Loucy (cell line): Measurements from ENCODE around the gene NMRAL1.

Experiments used
- H2AFZ ChIP-seq: fragments of 200-600 bp; sonication (generic); 2 replicates; pipeline ENCODE4 v1.6.0; 2016; ENCODE audit warnings: antibody characterized with exemption, mild to moderate bottlenecking, low read length, moderate library complexity
- H3F3A ChIP-seq: fragments of 200-600 bp; 2 replicates; pipeline ENCODE4 v1.6.0; 2016; ENCODE audit warnings: antibody characterized with exemption, low read depth, mild to moderate bottlenecking
- H3K27me3 ChIP-seq: fragments of 200-600 bp; sonication (generic); 2 replicates; pipeline ENCODE4 v1.6.1; 2014; ENCODE audit warnings: low read length, mild to moderate bottlenecking; ENCODE audit not compliant: insufficient read depth, poor library complexity, severe bottlenecking
- H3K36me3 ChIP-seq: fragments of 200-600 bp; sonication (generic); 2 replicates; pipeline ENCODE4 v1.6.1; 2016; ENCODE audit warnings: low read length; ENCODE audit not compliant: insufficient read depth
- H3K4me1 ChIP-seq: fragments of 200-600 bp; sonication (generic); 2 replicates; pipeline ENCODE4 v1.5.1; 2014; ENCODE audit warnings: low read length, mild to moderate bottlenecking; ENCODE audit not compliant: insufficient read depth, poor library complexity, severe bottlenecking
- H3K4me2 ChIP-seq: fragments of 200-600 bp; sonication (generic); 2 replicates; pipeline ENCODE4 v1.6.0; 2014; ENCODE audit warnings: antibody characterized with exemption, low read length, low read depth, mild to moderate bottlenecking; ENCODE audit not compliant: poor library complexity, severe bottlenecking
- H3K4me3 ChIP-seq: fragments of 200-600 bp; sonication (generic); 2 replicates; pipeline ENCODE4 v1.5.1; 2014; ENCODE audit warnings: low read length, mild to moderate bottlenecking, mixed read lengths; ENCODE audit not compliant: poor library complexity, severe bottlenecking
- H3K79me2 ChIP-seq: fragments of 200-600 bp; sonication (generic); 2 replicates; pipeline ENCODE4 v1.6.1; 2014; ENCODE audit warnings: low read length; ENCODE audit not compliant: insufficient read depth
- H3K9ac ChIP-seq: fragments of 200-600 bp; sonication (generic); 2 replicates; pipeline ENCODE4 v1.6.0; 2014; ENCODE audit warnings: mild to moderate bottlenecking, low read depth, low read length, moderate library complexity; ENCODE audit not compliant: poor library complexity, severe bottlenecking
- H3K9me2 ChIP-seq: fragments of 200-600 bp; sonication (generic); replicated peaks from 2 replicates; pipeline ENCODE4 v1.6.1; 2016; ENCODE audit warnings: low read depth, low read length, mixed read lengths
- H3K9me3 ChIP-seq: fragments of 200-600 bp; sonication (generic); 2 replicates; pipeline ENCODE4 v1.6.1; 2014; ENCODE audit warnings: mild to moderate bottlenecking, antibody characterized with exemption, low read length, low read depth; ENCODE audit not compliant: insufficient read depth
- H4K20me1 ChIP-seq: fragments of 200-600 bp; sonication (generic); 2 replicates; pipeline ENCODE4 v1.6.0; 2014; ENCODE audit warnings: antibody characterized with exemption, low read length, mild to moderate bottlenecking; ENCODE audit not compliant: insufficient read depth, poor library complexity, severe bottlenecking
- CTCF ChIP-seq: fragments of 200-600 bp; sonication (generic); conservative IDR thresholded peaks from 2 replicates; pipeline ENCODE4 v1.5.1; 2014; ENCODE audit warnings: mild to moderate bottlenecking, antibody characterized with exemption, low read length
- EZH2phosphoT487 ChIP-seq: fragments of 200-600 bp; IDR thresholded peaks from 2 replicates; pipeline ENCODE4 v1.6.1; 2018; ENCODE audit warnings: antibody characterized with exemption, mild to moderate bottlenecking, moderate library complexity, borderline replicate concordance

The NMRAL1 gene

GRCh38 chr16:4433228-4433627 lies 41.2 kb downstream of the NMRAL1 start:
- no peaks in the 10 kb centered on the region for H3K4me1 ChIP-seq
- no peak overlapping the region for H3K4me2 ChIP-seq
- H3K9ac ChIP-seq = no peak overlapping the region
- H3K9me3 ChIP-seq = no peaks in the 10 kb centered on the region
- 0 out of 2 replicates have a peak, but pooled peaks cover 3% of the 10 kb centered on the region for H3K79me2 ChIP-seq
- H3K36me3 ChIP-seq = no peaks in the 10 kb centered on the region
- H3K4me3 ChIP-seq = no peak overlapping the region
- no peaks in the 10 kb centered on the region for H3F3A ChIP-seq
- TF ChIP-seq CTCF (no peak), EZH2phosphoT487 (no peak)
- H2AFZ ChIP-seq = no peak overlapping the region
- no peaks in the 10 kb centered on the region for H3K9me2 ChIP-seq
- no peaks in the 10 kb centered on the region for H3K27me3 ChIP-seq
- no peaks in the 10 kb centered on the region for H4K20me1 ChIP-seq

DNA sequence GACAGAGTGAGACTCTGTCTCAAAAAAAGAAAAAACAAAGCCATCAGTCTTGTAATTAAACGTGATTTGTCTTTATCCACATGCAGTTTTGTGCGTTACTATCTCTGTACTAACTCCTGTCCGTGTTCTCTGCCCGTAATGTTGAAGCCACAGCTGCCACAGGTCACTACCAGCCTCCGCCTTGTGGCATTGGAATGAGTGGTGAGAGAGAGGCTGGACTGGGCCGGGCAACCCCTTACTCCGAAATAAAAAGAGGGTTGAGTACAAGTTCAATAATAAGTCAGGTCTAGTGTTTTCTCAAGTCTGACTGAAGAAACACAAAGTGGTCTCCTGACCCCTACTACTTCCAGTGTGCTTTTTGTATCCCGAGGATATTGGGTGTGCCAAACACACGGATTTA lies 43.4 kb downstream of the NMRAL1 start:
- TF ChIP-seq EZH2phosphoT487 = no peak
- TF ChIP-seq CTCF = no peak
- Histone ChIP-seq H3K79me2 (peaks cover 20% of the 10 kb centered on the region), H4K20me1 (peaks cover 9% of the 10 kb centered on the region), H3K27me3 (no peaks in the 10 kb centered on the region), H3K4me2 (no peak overlapping the region), H3K36me3 (no peaks in the 10 kb centered on the region), H3K9me2 (no peaks in the 10 kb centered on the region), H2AFZ (no peak overlapping the region), H3K4me1 (peaks cover 7% of the 10 kb centered on the region), H3K9me3 (no peaks in the 10 kb centered on the region), H3K4me3 (no peak overlapping the region), H3F3A (no peaks in the 10 kb centered on the region), H3K9ac (no peak overlapping the region)

- TF ChIP-seq EZH2phosphoT487 = no peak
- no peak for TF ChIP-seq CTCF
- Histone ChIP-seq H3K9me2 (no peaks in the 10 kb centered on the region), H2AFZ (no peak overlapping the region)
These were observed 45.9 kb downstream of the NMRAL1 start for GRCh38 chr16:4428500-4428899.

More at GRCh38 chr16:4428500-4428899, 45.9 kb downstream of the NMRAL1 start:
- H3K4me2 ChIP-seq = no peak overlapping the region
- no peaks in the 10 kb centered on the region for H3K36me3 ChIP-seq
- H3K9ac ChIP-seq = no peak overlapping the region
- peaks cover 23% of the 10 kb centered on the region for H3K79me2 ChIP-seq
- H4K20me1 ChIP-seq = peaks cover 9% of the 10 kb centered on the region
- no peaks in the 10 kb centered on the region for H3K9me3 ChIP-seq
- peaks cover 7% of the 10 kb centered on the region for H3K4me1 ChIP-seq
- no peaks in the 10 kb centered on the region for H3K27me3 ChIP-seq
- H3K4me3 ChIP-seq = no peak overlapping the region
- H3F3A ChIP-seq = no peaks in the 10 kb centered on the region
